Neutrophil (primary cell): ENCODE results near the gene EFNA2.

Experiments
- H3K27ac ChIP-seq: fragments of 200-600 bp; sonication (generic); 2 replicates; pipeline ENCODE4 v1.5.1; 2016; ENCODE audit warnings: mild to moderate bottlenecking, moderate library complexity
- H3K27me3 ChIP-seq: fragments of 200-600 bp; sonication (generic); 2 replicates; pipeline ENCODE4 v1.6.0; 2016; ENCODE audit warnings: mild to moderate bottlenecking
- H3K36me3 ChIP-seq: fragments of 200-600 bp; sonication (generic); 2 replicates; pipeline ENCODE4 v1.5.1; 2017
- H3K4me1 ChIP-seq, 2 experiments: fragments of 200-600 bp in 1 of 2; sonication (generic) in 1 of 2; 1 replicate in 1 of 2; 2 replicates in 1 of 2; pipeline versions ENCODE4 v1.5.1 to v1.6.1; 2013 to 2016; ENCODE audit warnings: low read depth in 1 of 2, low read length in 1 of 2, mild to moderate bottlenecking in 1 of 2, moderate library complexity in 1 of 2; ENCODE audit not compliant: control insufficient read depth in 1 of 2, insufficient read depth in 1 of 2
- H3K4me3 ChIP-seq, 2 experiments: fragments of 200-600 bp in 1 of 2; sonication (generic) in 1 of 2; 1 replicate in 1 of 2; 2 replicates in 1 of 2; pipeline ENCODE4 v1.5.1; 2013 to 2016; ENCODE audit warnings: low read depth in 1 of 2, low read length in 1 of 2, mild to moderate bottlenecking in 1 of 2, moderate library complexity in 1 of 2
- H3K9me3 ChIP-seq: fragments of 200-600 bp; sonication (generic); 2 replicates; pipeline ENCODE4 v1.5.1; 2016
- TF ChIP-seq, protein P1 (sequence below): fragments of 200-600 bp; sonication (generic); IDR thresholded peaks from 2 replicates; pipeline ENCODE4 v1.5.1; 2016; ENCODE audit warnings: antibody characterized with exemption

Gene EFNA2

DNA sequence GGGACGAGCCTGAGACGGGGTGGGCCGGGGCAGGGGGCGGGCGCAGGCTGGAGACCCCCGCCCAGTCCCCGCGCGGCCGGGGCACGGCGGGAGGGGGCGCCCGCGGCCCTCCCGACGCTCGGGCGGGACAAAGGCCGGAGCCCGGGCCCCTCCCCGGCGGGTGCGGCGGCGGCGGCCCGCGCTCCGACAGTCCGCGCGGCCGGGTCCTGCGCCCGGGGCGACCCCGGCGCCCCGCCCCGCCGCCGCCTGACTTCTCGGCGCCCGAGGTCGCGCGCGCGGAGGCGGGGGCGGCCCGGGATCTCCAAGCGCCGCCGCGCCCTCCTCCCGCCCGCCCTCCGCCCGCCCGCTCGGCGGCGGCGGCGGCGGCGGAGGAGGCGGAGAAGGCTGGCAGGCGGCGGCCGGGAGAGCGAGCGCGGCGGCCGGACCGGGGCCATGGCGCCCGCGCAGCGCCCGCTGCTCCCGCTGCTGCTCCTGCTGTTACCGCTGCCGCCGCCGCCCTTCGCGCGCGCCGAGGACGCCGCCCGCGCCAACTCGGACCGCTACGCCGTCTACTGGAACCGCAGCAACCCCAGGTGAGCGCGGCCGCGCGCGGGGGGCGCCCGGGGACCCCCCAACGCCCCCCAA is at the start of gene EFNA2:
Gene EFNA2 (plus strand): TSS at position 137 of the 624 bp plus-strand sequence. CDS start 296 bp downstream, at position 433.
- Histone ChIP-seq H3K36me3 (no peaks in the 10 kb centered on the region), H3K27me3 (peaks cover 81% of the 10 kb centered on the region), H3K4me1 (no peaks in the 10 kb centered on the region), H3K4me3 (no peak within 1 kb of the TSS), H3K27ac (no peak within 1 kb of the TSS), H3K9me3 (no peaks in the 10 kb centered on the region)
- TF ChIP-seq, protein P1, sequence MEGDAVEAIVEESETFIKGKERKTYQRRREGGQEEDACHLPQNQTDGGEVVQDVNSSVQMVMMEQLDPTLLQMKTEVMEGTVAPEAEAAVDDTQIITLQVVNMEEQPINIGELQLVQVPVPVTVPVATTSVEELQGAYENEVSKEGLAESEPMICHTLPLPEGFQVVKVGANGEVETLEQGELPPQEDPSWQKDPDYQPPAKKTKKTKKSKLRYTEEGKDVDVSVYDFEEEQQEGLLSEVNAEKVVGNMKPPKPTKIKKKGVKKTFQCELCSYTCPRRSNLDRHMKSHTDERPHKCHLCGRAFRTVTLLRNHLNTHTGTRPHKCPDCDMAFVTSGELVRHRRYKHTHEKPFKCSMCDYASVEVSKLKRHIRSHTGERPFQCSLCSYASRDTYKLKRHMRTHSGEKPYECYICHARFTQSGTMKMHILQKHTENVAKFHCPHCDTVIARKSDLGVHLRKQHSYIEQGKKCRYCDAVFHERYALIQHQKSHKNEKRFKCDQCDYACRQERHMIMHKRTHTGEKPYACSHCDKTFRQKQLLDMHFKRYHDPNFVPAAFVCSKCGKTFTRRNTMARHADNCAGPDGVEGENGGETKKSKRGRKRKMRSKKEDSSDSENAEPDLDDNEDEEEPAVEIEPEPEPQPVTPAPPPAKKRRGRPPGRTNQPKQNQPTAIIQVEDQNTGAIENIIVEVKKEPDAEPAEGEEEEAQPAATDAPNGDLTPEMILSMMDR = no peak

DNA sequence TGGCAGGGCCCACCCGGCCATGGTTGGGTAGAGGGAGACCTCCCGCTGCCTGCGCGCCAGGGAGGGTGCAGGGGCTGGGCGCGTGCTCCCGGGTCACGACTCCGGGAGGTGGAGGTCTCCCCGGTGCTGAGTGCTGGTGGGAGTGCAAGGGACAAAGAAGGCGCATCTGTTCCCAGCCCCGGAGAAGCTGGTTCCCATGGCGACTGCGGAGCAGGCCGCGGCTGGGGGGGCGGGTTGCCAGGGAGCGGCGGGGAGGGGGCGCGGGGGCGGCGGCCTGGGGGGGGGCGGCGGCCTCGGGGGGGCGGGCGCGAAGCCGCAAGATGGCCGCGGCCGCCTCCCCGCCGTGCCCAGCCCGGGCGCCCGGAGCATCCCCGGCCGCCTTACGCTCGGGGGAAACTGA is 49.1 kb upstream of the EFNA2 start:
- peaks cover 20 to 27% of the 10 kb centered on the region in 2 experiments for H3K4me1 ChIP-seq
- peaks cover 85% of the 10 kb centered on the region for H3K27me3 ChIP-seq
- H3K4me3 ChIP-seq = no peak overlapping the region
- TF ChIP-seq, protein P1 = no peak
- H3K9me3 ChIP-seq = no peaks in the 10 kb centered on the region
- no peak overlapping the region for H3K27ac ChIP-seq
- no peaks in the 10 kb centered on the region for H3K36me3 ChIP-seq

DNA sequence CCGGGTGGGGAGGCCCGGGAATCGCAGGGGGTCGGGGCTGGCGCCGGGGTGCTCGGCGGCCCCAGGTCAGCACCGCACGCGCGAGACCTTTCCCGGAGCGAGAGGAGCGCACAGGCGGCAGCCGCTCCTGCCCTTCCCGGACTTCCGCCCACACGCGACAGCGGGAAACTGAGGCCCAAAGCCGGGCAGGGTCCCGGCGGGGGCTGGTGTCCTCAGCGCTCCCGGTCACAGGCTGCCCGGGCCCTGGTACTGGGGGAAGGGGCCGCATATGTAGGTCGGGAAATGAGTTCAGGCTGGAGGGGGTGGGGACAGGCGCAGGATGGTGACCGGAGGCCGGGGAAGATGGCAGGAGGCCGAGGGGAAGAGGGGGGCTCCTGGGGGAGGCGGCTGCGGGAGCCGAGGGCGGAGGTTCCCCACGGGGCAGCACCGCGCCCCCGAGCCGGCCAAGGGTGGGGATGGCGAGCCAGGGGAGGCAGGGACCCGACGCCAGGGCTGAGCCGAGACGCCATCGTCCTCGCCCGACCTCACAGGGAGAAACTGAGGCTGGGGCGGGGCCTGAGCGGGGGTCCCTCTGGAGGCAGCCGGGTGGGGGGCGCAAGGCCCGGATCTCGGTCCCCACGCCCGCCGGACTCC is 48.5 kb upstream of the EFNA2 start:
- peaks cover 85% of the 10 kb centered on the region for H3K27me3 ChIP-seq
- no peak overlapping the region for H3K27ac ChIP-seq
- H3K4me1 ChIP-seq = peaks cover 24 to 32% of the 10 kb centered on the region in 2 experiments
- no peaks in the 10 kb centered on the region for H3K9me3 ChIP-seq
- H3K4me3 ChIP-seq = peak overlapping the region in 1 of 2 experiments; percentile 23
- TF ChIP-seq, protein P1 = no peak
- no peaks in the 10 kb centered on the region for H3K36me3 ChIP-seq

DNA sequence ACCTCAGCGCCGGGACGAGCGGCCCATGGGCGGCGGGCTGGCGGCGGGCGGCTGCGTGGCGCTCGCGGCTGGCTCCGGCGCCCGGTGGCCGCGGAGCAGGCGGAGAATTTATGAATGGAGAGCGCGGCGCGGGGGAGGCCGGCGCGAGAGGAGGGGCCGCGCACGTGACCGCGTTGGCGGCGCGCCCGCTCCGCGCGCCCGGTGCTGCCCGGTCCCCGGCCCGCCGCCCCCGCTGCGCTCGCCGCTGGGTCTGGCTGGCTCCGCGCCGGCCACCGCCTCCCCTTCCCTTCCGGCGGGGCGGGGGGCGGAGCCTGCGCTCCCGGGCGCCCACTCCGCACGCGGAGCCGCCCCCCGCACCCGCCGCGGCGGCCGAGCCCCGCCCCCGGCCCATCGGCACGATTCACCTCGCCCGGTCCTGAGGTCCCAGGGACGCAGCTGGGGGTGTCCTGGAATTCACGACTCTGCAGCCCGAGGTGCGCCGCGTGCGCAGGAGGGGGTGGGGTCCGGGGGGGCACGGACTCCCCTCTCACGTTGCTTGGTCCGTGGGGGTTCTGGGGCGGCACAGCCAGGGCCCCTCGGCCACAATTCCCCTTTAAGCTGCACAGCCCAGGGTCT is 47.8 kb upstream of the EFNA2 start, which contains the start of gene CBARP:
Gene CBARP (minus strand): TSS at position 252 of the 615 bp plus-strand sequence. CDS start 1,905 bp downstream, outside the sequence.
- Histone ChIP-seq H3K4me3 (peak within 1 kb of the TSS in 1 of 2 experiments; percentile 23), H3K4me1 (peaks cover 29 to 37% of the 10 kb centered on the region in 2 experiments), H3K36me3 (no peaks in the 10 kb centered on the region), H3K27me3 (peaks cover 79% of the 10 kb centered on the region), H3K9me3 (no peaks in the 10 kb centered on the region), H3K27ac (no peak within 1 kb of the TSS)
- TF ChIP-seq, protein P1 = no peak

DNA sequence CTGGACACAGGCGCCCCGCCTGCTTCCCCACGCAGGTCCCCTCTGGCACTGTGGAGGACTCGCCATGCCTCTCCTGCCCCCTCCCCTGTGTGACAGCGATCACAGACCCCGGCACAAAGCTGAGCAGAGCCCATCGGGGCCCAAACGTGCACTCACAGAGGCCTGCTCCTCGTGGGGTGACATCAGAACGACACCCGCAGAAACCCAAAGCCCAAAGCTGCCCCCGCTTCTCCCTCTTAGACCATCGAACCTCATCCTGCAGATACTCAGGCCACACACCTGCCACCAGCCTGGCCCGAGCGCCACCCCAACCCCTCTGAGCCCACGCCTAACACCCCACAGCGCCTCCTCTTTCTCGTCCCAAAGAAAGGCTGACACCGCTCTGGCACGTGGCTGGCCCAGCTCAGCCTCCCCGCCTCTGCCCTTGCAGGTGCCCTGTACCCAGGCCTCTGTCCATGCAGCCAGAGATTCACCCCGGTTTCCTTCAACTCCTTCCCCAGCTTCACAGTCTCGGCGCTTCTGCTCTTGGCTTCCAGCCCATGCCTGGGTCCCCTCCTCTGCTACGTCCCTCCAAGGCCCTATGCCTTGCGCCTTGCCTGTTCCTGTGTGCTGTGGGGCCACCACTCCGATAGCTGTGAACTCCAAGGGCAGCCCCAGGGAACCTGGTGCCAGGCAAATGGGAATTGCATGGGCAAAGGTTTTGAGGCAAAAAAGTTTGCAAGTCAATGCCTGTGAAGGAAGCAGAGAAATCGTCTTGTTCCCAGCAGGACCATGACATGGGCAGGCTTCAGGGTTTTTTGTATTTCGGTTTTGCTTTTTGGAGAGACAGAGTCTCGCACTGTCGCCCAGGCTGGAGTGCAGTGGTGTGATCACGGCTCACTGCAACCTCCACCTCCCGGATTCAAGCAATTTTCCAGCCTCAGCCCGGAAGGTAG is 47.0 kb upstream of the EFNA2 start:
- Histone ChIP-seq H3K27me3 (peaks cover 73% of the 10 kb centered on the region), H3K27ac (no peak overlapping the region), H3K9me3 (no peaks in the 10 kb centered on the region), H3K36me3 (no peaks in the 10 kb centered on the region), H3K4me3 (no peak overlapping the region), H3K4me1 (peaks cover 29 to 40% of the 10 kb centered on the region in 2 experiments)
- TF ChIP-seq, protein P1 = no peak
